Measurements from ENCODE around the gene SETD7. TPM values are rescaled to one million over a fixed set of nuclear protein-coding genes. Genes with fewer than 3 reads are reported as not detected.

SETD7 gene
- total and polyA plus RNA-seq, 2 of the 4 experiments (the other 2 are of a cell fraction) = 17.0 to 46.6 TPM

GRCh38 chr4:139511320-139511719 is 44.7 kb downstream of the SETD7 start (continued):
- TF ChIP-seq USF2 (IDR thresholded peaks at IDR 0.05; ENCODE audit: low read depth, low read length) = no peak

- no peak overlapping the region for H3K9ac ChIP-seq (ENCODE audit: low read depth, low read length)
- no peak overlapping the region for H2AK9ac ChIP-seq (replicated peaks; ENCODE audit: low read depth, low read length, poor library complexity)
- CTCF ChIA-PET = interaction anchor here (0.9 kb wide), 1 partner anchor 143 kb away, joined by 3 read pairs; no protein-coding TSS in a partner anchor
- H2AFZ ChIP-seq (replicated peaks; ENCODE audit: low read length, poor library complexity) = no peak overlapping the region
- TF ChIP-seq RAD21 (IDR thresholded peaks at IDR 0.05; ENCODE audit: low read length) (peak; percentile 15; the same call in 1 of the 2 replicates), MAZ (IDR thresholded peaks at IDR 0.05; ENCODE audit: borderline replicate concordance, low read depth, low read length) (no peak), CTCF (conservative IDR thresholded peaks at IDR 0.05; ENCODE audit: low read depth, low read length) (0 out of 2 replicates have a peak, but pooled peaks have one; percentile 18)
- H2BK15ac ChIP-seq (ENCODE audit: low read depth, low read length) = no peak overlapping the region
- no peaks in the 10 kb centered on the region for H3K27me3 ChIP-seq (ENCODE audit: control insufficient read depth, insufficient read depth, low read length)
- H2AK5ac ChIP-seq (ENCODE audit: low read depth, low read length) = no peak overlapping the region
- H3K4ac ChIP-seq (ENCODE audit: low read depth, low read length) = no peak overlapping the region
- POLR2A ChIA-PET (ENCODE audit: unreplicated experiment) = no interaction called here
- WGBS, 2 experiments (ENCODE audit: extremely low coverage in 2 of 2, insufficient read length in 1 of 2) = 89% methylated on average over 4 of the region's 6 CpGs; no CpG with 5 or more reads in 1 of the 2 experiments
- intact Hi-C loops (cut with micrococcal nuclease) = no loop called here
- in situ Hi-C loops (cut with MboI; ENCODE audit: low sequenced_read_pairs) = no loop called here
- DNase-seq (no peak), ATAC-seq (ENCODE audit: low read depth) (peak; percentile 32; the same call in 1 of the 2 replicates)
- no peaks in the 10 kb centered on the region for H4K20me1 ChIP-seq (ENCODE audit: insufficient read depth, low read length)
- dilution Hi-C loops (cut with HindIII; ENCODE audit: low sequenced_read_pairs, unreplicated experiment) = no loop called here
- H3K4me1 ChIP-seq (ENCODE audit: control insufficient read depth, insufficient read depth, low read length) = no peaks in the 10 kb centered on the region
- BruUV-seq (replicated peaks) = no TSS peak
- no peak overlapping the region for H3K27ac ChIP-seq (ENCODE audit: insufficient read depth, low read length)
- no peak overlapping the region for H2BK120ac ChIP-seq (ENCODE audit: low read depth, low read length)
- H3K14ac ChIP-seq (replicated peaks; ENCODE audit: low read depth, low read length) = no peak overlapping the region
- H3K79me1 ChIP-seq (ENCODE audit: low read depth in 1 of 2, low read length in 2 of 2) = no peaks in the 10 kb centered on the region; a peak in 1 of 4 replicates
- no peak overlapping the region for H2BK5ac ChIP-seq (ENCODE audit: low read depth, low read length, poor library complexity, severe bottlenecking)
- H4K91ac ChIP-seq (ENCODE audit: insufficient read depth, low read depth, low read length) = no peak overlapping the region
- H3K9me1 ChIP-seq (ENCODE audit: insufficient read depth, low read length) = peaks cover 4% of the 10 kb centered on the region; the same call in 1 of the 2 replicates
- no peak overlapping the region for H2BK20ac ChIP-seq (ENCODE audit: low read depth, low read length)
- peaks cover 33% of the 10 kb centered on the region for H3K36me3 ChIP-seq (ENCODE audit: control insufficient read depth, insufficient read depth, low read length)
- no peak overlapping the region for H4K5ac ChIP-seq (ENCODE audit: low read depth, low read length)
- H3K4me2 ChIP-seq (ENCODE audit: low read depth, low read length) = no peak overlapping the region
- no peak overlapping the region for H3K18ac ChIP-seq (ENCODE audit: low read depth, low read length)
- H3K56ac ChIP-seq (ENCODE audit: extremely low read depth, insufficient read depth, low read length) = no peak overlapping the region
- no peak overlapping the region for H4K8ac ChIP-seq (ENCODE audit: low read depth in 2 of 2, low read length in 2 of 2)
- H3K4me3 ChIP-seq (ENCODE audit: insufficient read depth, low read depth, low read length) = no peak overlapping the region
- H3K23ac ChIP-seq (ENCODE audit: low read depth, low read length) = no peak overlapping the region
- no peaks in the 10 kb centered on the region for H3K9me3 ChIP-seq (ENCODE audit: control insufficient read depth, insufficient read depth, low read length)
Observed at GRCh38 chr4:139509727-139510410, 46.1 kb downstream of the SETD7 start.
